ENCODE measurements around the gene PTP4A2.
"Not testable (repeated sequence)": the region's sequence is repeated elsewhere in the genome, so short reads cannot be mapped to it uniquely, and the experiment has no call there.

PTP4A2 gene

GRCh38 chr1:31949862-31950261 lies 11.7 kb upstream of the PTP4A2 start:
- DNase-seq (ENCODE audit: extremely low read depth, low read depth), result no peak
- TF ChIP-seq CTCF (IDR thresholded peaks at IDR 0.05; ENCODE audit: low read depth, low read length, missing control alignments), result no peak
- no peak overlapping the region for H3K4me3 ChIP-seq (replicated peaks; ENCODE audit: low read depth, low read length)

- H3K4me3 ChIP-seq (replicated peaks; ENCODE audit: low read depth, low read length); DNase-seq (ENCODE audit: extremely low read depth, low read depth): not testable (repeated sequence)
Measured at GRCh38 chr1:31945677-31946076, 7.5 kb upstream of the PTP4A2 start.

- peak overlapping the region; percentile 41 for H3K4me3 ChIP-seq (replicated peaks; ENCODE audit: low read depth, low read length)
- peak; percentile 63 for DNase-seq (ENCODE audit: extremely low read depth, low read depth)
- TF ChIP-seq CTCF (IDR thresholded peaks at IDR 0.05; ENCODE audit: low read depth, low read length, missing control alignments), result no peak
Measured at GRCh38 chr1:31944205-31945089, 6.3 kb upstream of the PTP4A2 start.

- no peak overlapping the region for H3K4me3 ChIP-seq (replicated peaks; ENCODE audit: low read depth, low read length)
- TF ChIP-seq CTCF (IDR thresholded peaks at IDR 0.05; ENCODE audit: low read depth, low read length, missing control alignments), result no peak
- DNase-seq (ENCODE audit: extremely low read depth, low read depth), result no peak
Measured at GRCh38 chr1:31943546-31944184, 5.5 kb upstream of the PTP4A2 start.

GRCh38 chr1:31942061-31942460 lies 3.9 kb upstream of the PTP4A2 start:
- H3K4me3 ChIP-seq (replicated peaks; ENCODE audit: low read depth, low read length); DNase-seq (ENCODE audit: extremely low read depth, low read depth): not testable (repeated sequence)

GRCh38 chr1:31939484-31940329 lies 1.5 kb upstream of the PTP4A2 start:
- DNase-seq (ENCODE audit: extremely low read depth, low read depth), result peak; percentile 84
- no peak overlapping the region for H3K4me3 ChIP-seq (replicated peaks; ENCODE audit: low read depth, low read length)

More at GRCh38 chr1:31939484-31940329, 1.5 kb upstream of the PTP4A2 start:
- TF ChIP-seq CTCF (IDR thresholded peaks at IDR 0.05; ENCODE audit: low read depth, low read length, missing control alignments), result peak; percentile 73
